Measurements from ENCODE around the gene NTM.
"Not testable (repeated sequence)": the region's sequence is repeated elsewhere in the genome, so short reads cannot be mapped to it uniquely, and the experiment has no call there.

NTM gene

DNA sequence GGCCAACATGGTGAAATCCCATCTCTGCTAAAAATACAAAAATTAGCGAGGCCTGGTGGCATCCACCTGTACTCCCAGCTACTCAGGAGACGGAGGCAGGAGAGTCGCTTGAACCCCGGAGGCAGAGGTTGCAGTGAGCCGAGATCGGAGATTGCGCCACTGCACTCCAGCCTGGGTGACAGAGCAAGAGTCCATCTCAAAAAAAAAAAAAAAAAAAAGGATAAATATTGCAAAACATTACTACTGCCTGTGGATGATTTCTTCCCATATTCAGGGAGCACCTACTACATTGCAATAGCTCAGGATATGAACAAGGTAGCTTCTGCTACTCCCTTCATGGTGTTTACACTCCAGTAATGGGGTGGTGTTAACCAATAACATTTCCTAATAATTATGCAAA, 980.6 kb downstream of the NTM start:
- no peak for DNase-seq

DNA sequence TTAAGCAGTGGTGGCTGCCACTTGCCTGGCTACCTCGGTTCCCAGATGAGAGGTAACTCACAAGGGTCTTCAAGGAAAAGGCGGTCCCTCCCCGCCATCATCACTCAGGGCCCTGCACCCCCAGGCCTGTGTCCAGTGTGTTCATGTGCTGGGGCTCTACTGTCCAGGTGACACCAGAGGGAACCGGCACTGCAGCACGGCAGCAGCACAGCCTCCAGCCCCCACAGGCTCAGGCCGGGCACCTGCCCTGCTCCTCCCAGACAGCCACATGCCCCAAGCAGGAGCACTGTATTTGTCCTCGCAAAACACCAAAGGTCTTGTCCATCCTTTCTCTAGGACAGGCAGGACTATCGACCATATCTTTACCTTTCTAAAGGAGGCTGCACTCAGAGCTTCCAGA, 982.1 kb downstream of the NTM start:
- no peak for DNase-seq

DNA sequence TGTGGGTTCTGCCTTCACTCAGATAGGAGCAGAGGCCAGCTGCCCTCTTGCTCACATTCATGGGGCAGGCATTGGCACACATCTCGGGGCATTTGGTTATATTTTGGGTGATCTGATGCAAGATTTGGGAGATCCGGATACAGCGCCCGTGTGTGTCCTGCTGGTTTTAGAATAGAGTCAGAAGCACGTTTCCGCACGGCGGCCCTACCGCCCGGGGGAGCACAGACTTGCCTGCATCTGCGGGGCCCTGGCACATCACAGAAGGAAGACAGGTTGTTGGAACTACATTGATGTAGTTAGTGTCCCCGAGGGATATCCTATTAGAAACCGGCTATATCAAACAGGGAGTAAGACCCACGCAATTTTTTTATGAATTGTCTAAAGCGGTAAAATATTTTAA, 982.8 kb downstream of the NTM start:
- DNase-seq, result no peak

DNA sequence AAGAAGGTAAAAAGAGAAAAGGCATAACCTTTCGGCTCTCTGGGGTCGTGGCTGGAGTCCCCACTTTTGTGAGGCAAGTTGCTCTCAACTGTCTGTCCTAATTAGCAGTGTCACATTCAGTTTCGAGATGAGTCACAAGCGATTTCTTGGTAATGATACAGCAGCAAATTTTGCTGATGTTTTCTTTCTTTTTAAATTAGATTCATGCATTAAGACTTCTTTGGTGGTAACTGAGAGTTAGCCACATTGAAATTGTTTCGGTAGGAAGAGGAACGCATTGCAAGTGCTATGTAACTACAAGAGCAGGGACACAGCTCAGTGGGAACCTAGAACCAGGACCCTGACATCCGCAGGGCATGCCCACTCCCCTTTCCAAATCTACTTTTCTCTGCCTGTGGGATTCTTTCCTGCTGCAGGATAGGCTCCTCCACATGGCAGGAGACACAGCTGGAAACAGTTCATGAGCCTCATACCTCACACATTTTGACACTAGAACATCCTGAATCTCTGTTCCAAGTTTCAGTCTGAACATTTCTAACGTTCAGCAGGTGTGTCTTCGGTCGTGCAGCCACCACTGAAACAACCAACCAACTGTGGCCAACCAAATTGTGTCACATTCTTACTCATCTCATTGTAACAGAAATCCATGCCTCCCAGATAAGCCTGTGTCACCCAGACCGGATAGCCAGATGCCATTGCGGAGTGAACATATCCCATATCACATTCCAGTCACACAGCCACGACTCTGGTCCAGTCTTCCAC, 987.6 kb downstream of the NTM start:
- no peak for DNase-seq

DNA sequence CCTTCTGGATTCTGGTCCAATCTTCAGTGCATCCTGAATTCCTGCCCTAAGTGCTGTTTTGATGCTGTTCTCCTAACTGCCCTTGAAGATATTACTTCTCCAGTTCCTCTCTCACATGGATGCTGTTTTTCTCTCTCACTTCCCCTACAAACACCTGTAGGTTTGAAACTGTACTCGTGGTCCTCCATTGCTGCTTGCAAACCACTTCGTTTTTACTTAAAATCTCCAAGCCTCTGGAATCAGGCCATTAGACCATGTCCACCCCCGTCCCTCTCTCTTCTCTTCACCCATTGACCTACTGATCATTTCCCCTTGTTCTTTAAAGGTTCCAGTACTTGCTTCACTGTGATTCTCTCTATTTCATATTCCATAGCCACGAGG, 988.1 kb downstream of the NTM start:
- DNase-seq, result no peak

DNA sequence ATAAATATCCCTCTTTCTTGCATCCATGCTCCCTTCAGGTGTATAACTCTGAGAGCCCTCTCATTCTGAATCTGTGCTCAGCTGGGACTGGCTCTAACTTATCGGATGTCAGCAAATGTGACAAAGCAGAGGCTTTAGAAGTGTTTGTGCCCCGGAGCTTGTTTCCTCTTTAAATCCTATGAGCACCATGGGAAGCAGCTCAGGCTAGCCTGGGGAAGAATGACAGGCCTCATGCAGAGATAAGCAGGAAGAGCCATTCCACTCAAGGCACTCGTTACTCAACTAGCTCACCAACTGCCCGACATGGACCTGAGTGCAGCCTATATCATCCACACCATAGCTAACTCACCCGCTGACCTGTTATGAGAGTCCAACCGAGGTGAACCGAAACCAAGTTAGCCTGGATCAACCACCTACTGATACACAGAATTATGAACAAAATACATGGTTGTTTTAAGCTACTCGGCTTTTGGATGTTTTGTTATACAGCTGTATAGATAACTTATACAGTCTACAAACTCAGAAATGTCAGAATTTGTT, 990.7 kb downstream of the NTM start:
- DNase-seq, result no peak

DNA sequence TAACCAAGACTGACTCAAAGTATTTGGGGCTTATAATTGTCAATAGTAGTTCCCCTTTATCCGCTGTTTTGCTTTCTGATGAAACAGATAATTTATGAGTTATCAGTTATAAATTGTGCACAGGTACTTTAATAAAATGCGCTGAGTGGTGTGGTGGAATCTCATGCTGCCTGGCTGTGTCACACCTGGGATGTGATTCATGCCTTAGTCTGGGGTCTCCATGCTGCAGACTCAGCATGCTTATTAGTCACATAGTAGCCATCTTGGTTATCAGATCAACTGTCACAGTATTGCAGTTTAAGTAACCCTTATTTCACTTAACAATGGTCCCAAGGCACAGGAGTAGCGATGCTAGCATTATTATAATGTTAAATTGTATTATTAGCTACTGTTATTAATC, 995.2 kb downstream of the NTM start:
- no peak for DNase-seq

DNA sequence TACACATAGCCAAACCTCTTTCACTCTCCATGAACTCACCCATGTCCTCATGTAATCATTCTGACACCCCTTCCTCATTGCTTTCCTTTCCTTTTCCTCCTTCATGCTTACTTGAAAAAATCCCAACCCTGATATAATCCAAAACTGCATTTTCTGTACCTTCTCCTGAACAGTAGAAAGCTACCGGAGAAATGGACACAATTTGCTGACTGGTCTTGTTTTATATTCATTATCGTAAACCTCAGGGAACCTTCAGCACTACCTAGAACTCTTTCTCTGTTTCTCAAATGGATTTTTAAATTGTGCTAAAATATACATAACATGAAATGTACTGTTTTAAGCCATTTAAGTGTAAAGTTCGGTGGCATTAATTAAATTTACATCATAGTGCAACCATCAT, 996.9 kb downstream of the NTM start:
- no peak for DNase-seq

DNA sequence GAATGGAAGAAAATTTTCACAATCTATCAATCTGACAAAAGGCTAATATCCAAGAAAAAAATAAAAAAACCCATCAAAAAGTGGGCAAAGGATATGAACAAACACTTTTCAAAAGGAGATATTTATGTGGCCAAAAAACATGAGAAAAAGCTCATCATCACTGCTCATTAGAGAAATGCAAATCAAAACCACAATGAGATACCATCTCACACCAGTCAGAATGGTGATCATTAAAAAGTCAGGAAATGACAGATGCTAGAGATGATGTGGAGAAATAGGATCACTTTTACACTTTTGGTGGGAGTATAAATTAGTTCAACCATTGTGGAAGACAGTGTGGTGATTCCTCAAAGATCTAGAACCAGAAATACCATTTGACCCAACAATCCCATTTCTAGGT, 999.7 kb downstream of the NTM start:
- not testable (repeated sequence) for DNase-seq

DNA sequence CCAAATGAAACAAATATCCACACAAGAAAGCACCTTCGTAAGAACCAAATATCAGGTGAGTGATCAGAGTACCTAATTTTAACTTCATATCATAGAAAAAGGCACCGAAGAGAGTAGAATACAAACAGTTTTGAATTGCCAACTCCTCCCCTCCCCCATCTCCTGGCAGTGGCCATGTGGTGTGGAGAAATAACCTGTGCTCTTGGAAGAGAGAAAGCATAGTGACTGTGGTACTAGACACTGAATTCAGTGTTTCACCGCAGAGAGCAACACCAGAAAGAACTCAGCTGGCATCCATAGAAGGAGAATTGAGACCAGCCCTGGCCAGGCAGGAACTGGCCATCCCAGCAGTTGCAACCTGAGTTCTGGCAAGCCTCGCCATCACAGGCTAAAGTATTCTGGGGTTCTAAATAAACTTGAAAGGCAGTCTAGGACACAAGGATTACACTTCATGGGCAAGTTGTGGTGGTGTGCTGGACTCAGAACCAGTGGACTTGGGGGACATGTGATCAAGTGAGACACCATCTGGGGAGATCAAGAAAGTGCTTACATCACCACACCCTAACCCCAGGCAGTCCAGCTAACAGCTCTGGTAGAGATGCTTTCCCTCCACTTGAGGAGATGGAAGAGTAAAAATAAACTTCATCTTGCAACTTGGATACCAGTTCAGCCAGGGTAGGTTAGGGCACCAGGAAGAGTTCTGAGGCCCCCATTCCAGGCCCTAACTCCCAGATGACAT, 1003.2 kb downstream of the NTM start:
- DNase-seq, result no peak

DNA sequence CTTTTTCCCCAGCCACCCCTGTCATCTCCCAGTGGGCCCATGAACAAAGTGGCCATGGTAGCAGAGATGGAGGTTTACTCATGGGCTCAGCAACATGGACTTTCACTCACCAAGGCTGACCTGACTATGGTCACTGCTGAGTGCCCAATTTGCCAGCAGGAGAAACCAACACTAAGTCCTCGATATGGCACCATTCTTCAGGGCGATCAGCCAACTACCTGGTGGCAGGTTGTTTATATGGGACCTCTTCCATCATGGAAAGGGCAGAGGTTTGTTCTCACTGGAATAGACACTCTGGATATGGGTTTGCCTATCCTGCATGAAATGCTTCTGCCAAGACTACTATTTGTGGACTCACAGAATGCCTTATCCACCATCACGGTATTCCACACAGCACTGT, 1009.1 kb downstream of the NTM start:
- DNase-seq, result no peak
